HG02870 (cell line): ENCODE results near the gene POLG2.
"Not testable (repeated sequence)": the region's sequence is repeated elsewhere in the genome, so short reads cannot be mapped to it uniquely, and the experiment has no call there.

ENCODE experiments used
- ATAC-seq: cut with Tn5 transposase; IDR thresholded peaks from one replicate; pipeline ENCODE4 v1.9.1; 2021; ENCODE audit warnings: mild to moderate bottlenecking, moderate library complexity; ENCODE audit not compliant: unreplicated experiment

POLG2 gene

DNA sequence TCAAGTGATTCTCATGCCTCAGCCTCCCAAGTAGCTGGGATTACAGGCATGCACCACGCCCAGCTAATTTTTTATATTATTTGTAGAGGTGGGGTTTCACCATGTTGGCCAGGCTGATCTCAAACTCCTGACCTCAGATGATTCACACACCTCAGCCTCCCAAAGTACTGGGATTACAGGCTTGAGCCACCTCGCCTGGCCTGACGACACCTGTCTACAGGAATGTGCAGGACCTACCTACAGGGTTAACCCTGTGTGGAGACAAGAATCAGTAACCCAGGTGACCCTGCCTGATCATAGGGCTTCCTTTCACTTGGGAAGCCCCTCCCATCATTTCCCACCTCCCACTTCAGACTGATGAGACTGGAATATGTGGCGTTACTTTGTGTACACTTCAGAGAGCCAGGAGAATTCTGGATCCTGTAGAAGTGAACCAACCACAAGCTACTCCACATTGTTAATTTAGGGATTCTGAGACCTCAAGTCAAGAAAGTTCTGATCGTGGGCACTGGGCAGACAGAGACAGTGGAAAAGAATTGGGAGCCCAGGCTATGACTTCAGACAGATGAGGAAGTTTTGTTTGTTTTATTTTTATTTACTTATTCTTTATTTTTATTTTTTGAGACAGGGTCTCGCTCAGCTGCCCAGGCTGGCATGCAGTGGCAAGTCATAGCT is 53.6 kb downstream of the POLG2 start:
- ATAC-seq, result no peak

DNA sequence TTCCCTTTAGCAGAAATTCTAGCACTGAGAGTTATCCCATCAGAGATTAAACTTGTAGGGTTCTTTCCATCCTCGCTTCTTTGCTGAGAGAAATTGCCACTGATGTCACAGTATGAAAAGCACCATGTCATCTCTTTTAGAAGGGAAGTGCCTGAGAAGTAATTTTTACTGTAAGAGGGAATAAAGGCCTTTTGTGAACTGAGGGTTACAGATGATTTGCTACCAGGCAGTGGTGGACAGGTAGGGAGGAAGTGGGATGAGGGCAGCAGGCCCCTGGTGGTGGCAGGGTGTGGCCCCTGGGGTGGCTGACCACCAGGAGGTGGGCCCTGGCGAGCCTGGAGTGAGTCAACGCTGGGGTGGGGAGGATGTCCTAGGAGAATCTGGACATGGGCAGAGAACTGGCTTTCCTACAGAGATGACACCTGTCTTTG is 54.3 kb downstream of the POLG2 start:
- ATAC-seq, result no peak

DNA sequence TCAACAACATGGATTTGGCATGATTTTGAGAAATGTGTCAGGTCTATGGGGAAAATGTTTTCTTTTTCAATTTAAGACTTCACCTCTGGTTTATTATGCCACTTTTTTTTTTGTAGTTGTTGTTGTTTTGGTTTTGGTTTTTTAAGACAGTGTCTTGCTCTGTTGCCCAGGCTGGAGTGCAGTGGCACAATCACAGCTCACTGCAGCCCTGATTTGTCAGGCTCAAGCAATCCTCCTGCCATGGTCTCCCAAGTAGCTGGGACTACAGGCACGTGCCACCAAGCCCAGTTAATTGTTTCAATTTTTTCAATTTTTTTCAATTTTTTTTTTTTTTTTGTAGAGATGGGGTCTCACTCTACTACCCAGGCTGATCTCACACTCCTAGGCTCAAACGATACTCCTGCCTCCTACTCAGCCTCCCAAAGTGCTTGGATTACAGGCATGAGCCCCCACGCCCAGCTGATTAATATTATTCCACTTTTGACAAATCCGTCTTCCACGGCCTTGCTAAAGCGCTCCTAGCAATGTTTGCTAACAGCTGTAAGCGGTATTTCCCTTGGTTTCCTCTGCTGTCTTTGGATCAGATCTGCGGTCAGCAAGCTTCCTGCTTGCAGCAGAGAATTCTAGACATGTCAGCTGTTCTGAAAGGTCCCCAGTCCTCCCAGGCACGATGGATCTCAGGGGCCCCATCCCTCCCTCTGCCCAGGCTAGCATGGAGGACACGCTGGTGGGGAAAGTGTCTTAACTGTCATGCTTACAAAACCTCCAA is 54.9 kb downstream of the POLG2 start:
- no peak for ATAC-seq

DNA sequence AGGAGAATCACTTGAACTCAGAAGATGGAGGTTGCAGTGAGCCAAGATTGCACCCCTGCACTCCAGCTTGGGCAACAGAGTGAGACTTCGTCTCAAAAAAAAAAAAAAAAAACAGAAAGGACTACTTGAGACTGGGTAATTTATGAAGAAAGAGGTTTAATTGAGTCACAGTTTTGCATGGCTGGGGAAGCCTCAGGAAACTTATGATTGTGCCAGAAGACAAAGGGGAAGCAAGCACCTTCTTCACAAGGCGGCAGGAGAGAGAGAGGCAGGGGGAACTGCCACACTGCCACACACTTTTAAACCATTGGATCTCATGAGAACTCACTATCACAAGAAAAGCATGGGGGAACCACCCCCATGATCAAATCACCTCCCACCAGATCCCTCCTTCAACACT is 56.9 kb downstream of the POLG2 start:
- no peak for ATAC-seq

DNA sequence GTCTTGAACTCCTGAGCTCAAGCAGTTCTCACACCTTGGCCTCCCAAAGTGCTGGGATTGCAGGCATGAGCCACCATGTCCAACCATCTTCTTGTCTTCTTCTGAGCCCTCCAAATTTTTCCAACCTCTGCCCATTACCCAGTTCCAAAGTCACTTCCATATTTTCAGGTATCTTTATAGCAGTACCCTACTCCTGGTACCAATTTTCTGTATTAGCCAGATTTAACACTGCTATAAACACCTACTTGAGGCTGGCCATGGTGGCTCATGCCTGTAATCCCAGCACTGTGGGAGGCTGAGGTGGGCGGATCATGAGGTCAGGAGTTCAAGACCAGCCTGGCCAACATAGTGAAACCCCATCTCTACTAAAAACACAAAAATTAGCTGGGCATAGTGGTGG is 57.3 kb downstream of the POLG2 start:
- ATAC-seq, result not testable (repeated sequence)

DNA sequence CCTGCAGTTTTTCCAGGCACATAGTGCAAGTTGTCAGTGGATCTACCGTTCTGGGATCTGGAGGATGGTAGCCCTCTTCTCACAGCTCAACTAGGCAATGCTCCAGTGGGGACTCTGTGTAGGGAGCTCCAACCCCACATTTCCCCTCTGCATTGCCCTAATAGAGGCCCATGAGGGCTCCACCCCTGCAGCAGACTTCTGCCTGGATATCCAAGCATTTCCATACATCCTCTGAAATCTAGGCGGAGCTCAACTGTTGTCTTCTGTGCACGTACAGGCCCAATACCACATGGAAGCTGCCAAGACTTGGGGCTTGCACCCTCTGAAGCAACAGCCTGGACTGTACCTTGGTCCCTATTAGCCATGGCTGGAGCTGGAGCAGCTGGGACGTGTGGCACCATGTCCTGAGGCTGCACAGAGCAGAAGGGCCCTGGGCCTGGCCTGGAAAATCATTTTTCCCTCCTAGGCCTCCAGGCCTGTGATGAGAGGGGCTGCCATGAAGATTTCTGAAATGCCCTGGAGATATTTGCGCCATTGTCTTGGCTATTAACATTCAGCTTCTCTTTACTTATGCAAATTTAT is 58.8 kb downstream of the POLG2 start:
- ATAC-seq, result no peak

DNA sequence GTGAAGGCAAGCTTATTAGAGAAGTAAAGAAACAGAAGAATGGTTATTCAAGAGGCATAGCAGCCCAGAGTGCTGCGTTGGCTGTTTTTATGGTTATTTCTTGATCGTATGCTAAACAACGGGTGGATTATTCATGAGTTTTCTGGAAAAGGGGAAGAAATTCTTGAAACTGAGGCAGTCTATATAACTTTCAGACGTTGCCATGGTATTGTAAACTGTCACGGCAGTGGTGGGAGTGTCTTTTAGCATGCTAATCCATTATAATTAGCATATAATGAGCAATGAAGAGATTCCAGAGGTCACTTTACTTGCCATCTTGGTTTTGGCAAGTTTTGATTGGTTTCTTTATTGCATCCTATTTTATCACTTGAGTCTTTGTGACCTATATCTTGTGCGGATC is 65.3 kb downstream of the POLG2 start:
- ATAC-seq, result no peak

DNA sequence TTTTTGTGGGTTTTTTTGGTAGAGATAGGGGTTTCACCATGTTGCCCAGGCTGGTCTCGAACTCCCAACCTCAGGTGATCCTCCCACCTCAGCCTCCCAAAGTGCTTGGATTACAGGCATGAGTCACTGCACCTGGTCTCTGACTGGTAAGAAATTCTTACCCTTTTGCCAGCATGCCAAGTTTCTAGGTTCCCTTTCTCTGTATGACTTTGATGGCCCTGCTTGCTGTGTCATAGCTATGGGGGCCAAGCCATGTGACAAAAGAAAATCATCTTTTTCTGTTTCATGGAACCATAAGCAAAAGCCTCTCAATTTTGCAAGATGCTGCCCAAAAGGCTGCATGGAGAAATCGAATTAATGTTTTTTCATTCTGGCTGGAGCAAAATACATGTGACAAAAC is 66.8 kb downstream of the POLG2 start:
- ATAC-seq, result not testable (repeated sequence)

DNA sequence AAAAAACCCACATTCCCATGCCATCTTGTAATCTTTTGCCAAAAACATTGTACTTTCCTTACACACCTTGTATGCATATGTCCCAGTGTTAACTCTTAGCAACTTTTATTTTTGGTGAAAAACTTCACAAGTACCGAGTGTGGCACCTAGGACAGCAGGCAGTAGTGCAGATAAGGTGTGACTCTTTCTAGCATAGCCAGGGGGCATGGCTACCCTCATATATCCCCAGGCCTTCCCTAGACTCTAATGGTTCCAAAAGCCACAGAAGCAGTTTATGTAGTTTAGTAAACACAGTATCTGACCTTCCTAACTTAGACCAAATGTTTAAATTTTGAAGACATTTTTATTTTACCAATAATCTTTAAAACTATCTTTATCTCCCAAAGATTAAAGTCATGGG is 68.4 kb downstream of the POLG2 start:
- ATAC-seq, result no peak
